Suppressor macrophage (primary cell): ENCODE measurements around the gene TADA3.
"Not testable (repeated sequence)": the region's sequence is repeated elsewhere in the genome, so short reads cannot be mapped to it uniquely, and the experiment has no call there.

ENCODE experiments used
- DNase-seq, 4 experiments: peaks; one replicate each; pipeline ENCODE4 v3.0.0-alpha.2; 2020 to 2022

The TADA3 gene

GRCh38 chr3:9783954-9784353 lies 8.3 kb downstream of the TADA3 start:
- DNase-seq = no peak

- DNase-seq = peak in 2 of 4 experiments; percentile 26 to 35
Observed at GRCh38 chr3:9782770-9783169, 9.5 kb downstream of the TADA3 start.

GRCh38 chr3:9781978-9782603 lies 10.2 kb downstream of the TADA3 start:
- peak in 3 of 4 experiments; percentile 35 to 44 (median 39) for DNase-seq

- DNase-seq = peak; percentile 9 to 60 (median 50)
Observed at GRCh38 chr3:9781551-9781950, 10.7 kb downstream of the TADA3 start.

- no peak for DNase-seq
Observed at GRCh38 chr3:9780910-9781309, 11.4 kb downstream of the TADA3 start.

- DNase-seq = peak in 3 of 4 experiments; percentile 22 to 55 (median 45)
Observed at GRCh38 chr3:9780458-9780812, 11.8 kb downstream of the TADA3 start.

GRCh38 chr3:9779721-9780457 lies 12.4 kb downstream of the TADA3 start:
- peak; percentile 72 to 85 (median 84) for DNase-seq

- peak; percentile 27 to 55 (median 42) for DNase-seq
Observed at GRCh38 chr3:9779075-9779593, 13.1 kb downstream of the TADA3 start.

GRCh38 chr3:9778143-9779074 lies 13.9 kb downstream of the TADA3 start:
- DNase-seq = peak; percentile 70 to 90 (median 84)

- peak in 2 of 4 experiments; percentile 49 to 66 for DNase-seq
Observed at GRCh38 chr3:9777694-9778021, 14.6 kb downstream of the TADA3 start.

GRCh38 chr3:9776896-9777693 lies 15.2 kb downstream of the TADA3 start:
- peak in 2 of 4 experiments; percentile 27 to 71 for DNase-seq

- DNase-seq = not testable (repeated sequence)
Observed at GRCh38 chr3:9771007-9771406, 21.3 kb downstream of the TADA3 start.

- DNase-seq = peak in 2 of 4 experiments; percentile 28 to 39
Observed at GRCh38 chr3:9770276-9770812, 21.9 kb downstream of the TADA3 start.

GRCh38 chr3:9769426-9770275 lies 22.6 kb downstream of the TADA3 start, which contains the start of gene CAMK1:
CAMK1 (minus strand) TSS chr3:9769947; CDS start chr3:9767749, 2,198 bp downstream.
- DNase-seq = peak; percentile 80 to 94 (median 86)

GRCh38 chr3:9769012-9769411 lies 23.3 kb downstream of the TADA3 start:
- DNase-seq = no peak

GRCh38 chr3:9768141-9768775 lies 24.0 kb downstream of the TADA3 start:
- no peak for DNase-seq

- peak; percentile 58 to 76 (median 71) for DNase-seq
Observed at GRCh38 chr3:9767418-9767817, 24.9 kb downstream of the TADA3 start.

- no peak for DNase-seq
Observed at GRCh38 chr3:9765865-9766264, 26.4 kb downstream of the TADA3 start.

- no peak for DNase-seq
Observed at GRCh38 chr3:9762871-9763270, 29.4 kb downstream of the TADA3 start.

- DNase-seq = no peak
Observed at GRCh38 chr3:9761919-9762318, 30.4 kb downstream of the TADA3 start.
